Spleen (tissue), 11 donors: ENCODE data around the gene RHOXF2B. TPM values are rescaled to one million over a fixed set of nuclear protein-coding genes. Genes with fewer than 3 reads are reported as not detected.
"Not testable (repeated sequence)": the region's sequence is repeated elsewhere in the genome, so short reads cannot be mapped to it uniquely, and the experiment has no call there.

Source experiments
- DNase-seq: peaks from one replicate; pipeline ENCODE4 v3.0.0-alpha.2; 2020
- H3K27ac ChIP-seq, 8 donors: fragments of 200-600 bp; sonication (generic) in 7 of 8; 1 replicate in 4 of 8; 2 replicates in 4 of 8; pipeline versions ENCODE4 v1.5.0 to v1.8.0; 2016 to 2021; ENCODE audit warnings: inconsistent platforms in 4 of 8, mild to moderate bottlenecking in 4 of 8, moderate library complexity in 1 of 8
- H3K27me3 ChIP-seq, 7 donors: fragments of 200-600 bp; sonication (generic) in 6 of 7; replicated peaks in 1 of 7; 1 replicate in 4 of 7; 2 replicates in 3 of 7; pipeline versions ENCODE4 v1.5.0 to v1.8.0; 2016 to 2021; ENCODE audit warnings: inconsistent platforms in 3 of 7, mild to moderate bottlenecking in 1 of 7
- H3K36me3 ChIP-seq, 6 donors: fragments of 200-600 bp; sonication (generic) in 5 of 6; 1 replicate in 4 of 6; 2 replicates in 2 of 6; pipeline versions ENCODE4 v1.5.0 to v1.8.0; 2016 to 2021; ENCODE audit warnings: inconsistent platforms in 2 of 6
- H3K4me1 ChIP-seq, 6 donors: fragments of 200-600 bp; sonication (generic) in 5 of 6; 1 replicate in 3 of 6; 2 replicates in 3 of 6; pipeline versions ENCODE4 v1.5.0 to v1.8.0; 2016 to 2021; ENCODE audit warnings: inconsistent platforms in 3 of 6
- H3K4me3 ChIP-seq, 8 donors: fragments of 200-600 bp; sonication (generic) in 7 of 8; 1 replicate in 4 of 8; 2 replicates in 4 of 8; pipeline versions ENCODE4 v1.5.0 to v1.8.0; 2016 to 2021; ENCODE audit warnings: inconsistent platforms in 4 of 8, mild to moderate bottlenecking in 4 of 8, moderate library complexity in 2 of 8
- H3K9me3 ChIP-seq, 8 donors: fragments of 200-600 bp; sonication (generic) in 7 of 8; 1 replicate in 4 of 8; 2 replicates in 4 of 8; pipeline versions ENCODE4 v1.5.0 to v1.8.0; 2016 to 2021; ENCODE audit warnings: inconsistent platforms in 4 of 8
- POLR2A ChIP-seq, 3 donors: fragments of 450-650 bp; IDR thresholded peaks; one replicate each; pipeline ENCODE4 v1.5.1; 2017; ENCODE audit warnings: antibody characterized with exemption in 3 of 3, mild to moderate bottlenecking in 1 of 3
- POLR2AphosphoS5 ChIP-seq, 3 donors: sonication (generic); formaldehyde crosslinking; IDR thresholded peaks; one replicate each; pipeline ENCODE4 v1.5.1; 2017; ENCODE audit warnings: antibody characterized with exemption in 3 of 3
- WGBS, 5 donors: extraction: QIAGEN DNeasy Blood & Tissue Kit in 3 of 5; methylation state at CpG; one replicate each; pipeline versions ENCODE4 v1.1.5 to v1.1.7; 2013 to 2018; 5-methylcytosine and 5-hydroxymethylcytosine counted together
- intact Hi-C: fragments of 100-400 bp; cut with DNase I; formaldehyde crosslinking; loops from one replicate; pipeline ENCODE4 v1.15.0; 2023; ENCODE audit warnings: low total_unique reads
- polyA plus RNA-seq, 3 donors: library from polyadenylated mRNA; stranded (reverse); fragments of 200-250 nt; gene quantifications; one replicate each; pipeline ENCODE4 v1.2.1, GENCODE V29; 2013
- total RNA-seq, 7 donors: library from RNA; depleted of rRNA in 3 of 7; stranded (reverse); fragments of >200 nt in 3 of 7; fragmentation: NEBNext Ultra II Directional in 4 of 7; extraction: Animal tissue kit (Norgen Biotek cat#: 25700) in 4 of 7; gene quantifications; one replicate each; pipeline versions ENCODE4 v1.1.0 to v1.2.1, GENCODE V29; 2016 to 2021
- TF ChIP-seq, protein P1 (sequence below), 11 experiments: fragments of 200-600 bp in 7 of 11; fragments of 450-650 bp in 4 of 11; sonication (generic) in 4 of 11; IDR thresholded peaks in 8 of 11; conservative IDR thresholded peaks in 3 of 11; 1 replicate in 7 of 11; 2 replicates in 4 of 11; pipeline versions ENCODE4 v1.4.0 to v1.8.0; 2016 to 2021; ENCODE audit warnings: antibody characterized with exemption in 11 of 11, inconsistent platforms in 4 of 11, mild to moderate bottlenecking in 1 of 11
- donor health status: healthy with polysubstance abuse.
- donor health status: DM: no; HTN: no; CAD: no; lungs with moderate emphysema.
- donor health status: DM: no; HTN: no; CAD: no.
- donor health status: Bipolar disorder and iron deficiency.
- donor health status: healthy.
- donor health status: DM: no; HTN: no; CAD: no.
- donor health status: DM: yes; HTN: yes; CAD: no.

RHOXF2B gene
- total and polyA plus RNA-seq, 10 donors, result not detected

DNA sequence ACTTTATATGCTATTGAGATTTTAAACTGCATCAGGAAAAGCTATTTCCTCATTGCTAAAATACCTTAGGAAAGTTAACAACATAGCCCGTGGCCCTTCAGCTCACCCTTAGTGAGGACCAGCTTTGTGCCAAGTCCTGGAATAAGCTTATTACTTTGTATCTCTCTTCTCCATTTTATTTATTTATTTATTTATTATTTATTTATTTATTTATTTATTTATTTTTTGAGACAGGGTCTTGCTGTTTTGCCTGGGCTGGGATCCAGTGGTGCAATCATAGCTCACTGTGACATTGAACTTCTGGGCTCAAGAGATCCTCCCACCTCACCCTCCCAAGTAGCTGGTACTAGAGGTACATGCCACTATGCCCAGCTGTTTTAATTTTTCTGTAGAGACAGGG is 31.9 kb upstream of the RHOXF2B start:
- 57 to 88% (median 74%) methylated on average over 1 of the region's 1 CpG for WGBS, 5 donors
- Histone ChIP-seq H3K27me3 (no peaks in the 10 kb centered on the region), H3K27ac (no peak overlapping the region), H3K36me3 (no peaks in the 10 kb centered on the region), H3K4me1 (no peaks in the 10 kb centered on the region), H3K9me3 (peaks cover 0 to 13% (median 0%) of the 10 kb centered on the region in 8 donors), H3K4me3 (no peak overlapping the region)
- DNase-seq, result no peak
- intact Hi-C loops, result no loop called here
- TF ChIP-seq POLR2AphosphoS5 (IDR thresholded peaks at IDR 0.05) (no peak), POLR2A (IDR thresholded peaks at IDR 0.05) (no peak)
- TF ChIP-seq, protein P1, sequence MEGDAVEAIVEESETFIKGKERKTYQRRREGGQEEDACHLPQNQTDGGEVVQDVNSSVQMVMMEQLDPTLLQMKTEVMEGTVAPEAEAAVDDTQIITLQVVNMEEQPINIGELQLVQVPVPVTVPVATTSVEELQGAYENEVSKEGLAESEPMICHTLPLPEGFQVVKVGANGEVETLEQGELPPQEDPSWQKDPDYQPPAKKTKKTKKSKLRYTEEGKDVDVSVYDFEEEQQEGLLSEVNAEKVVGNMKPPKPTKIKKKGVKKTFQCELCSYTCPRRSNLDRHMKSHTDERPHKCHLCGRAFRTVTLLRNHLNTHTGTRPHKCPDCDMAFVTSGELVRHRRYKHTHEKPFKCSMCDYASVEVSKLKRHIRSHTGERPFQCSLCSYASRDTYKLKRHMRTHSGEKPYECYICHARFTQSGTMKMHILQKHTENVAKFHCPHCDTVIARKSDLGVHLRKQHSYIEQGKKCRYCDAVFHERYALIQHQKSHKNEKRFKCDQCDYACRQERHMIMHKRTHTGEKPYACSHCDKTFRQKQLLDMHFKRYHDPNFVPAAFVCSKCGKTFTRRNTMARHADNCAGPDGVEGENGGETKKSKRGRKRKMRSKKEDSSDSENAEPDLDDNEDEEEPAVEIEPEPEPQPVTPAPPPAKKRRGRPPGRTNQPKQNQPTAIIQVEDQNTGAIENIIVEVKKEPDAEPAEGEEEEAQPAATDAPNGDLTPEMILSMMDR (IDR thresholded peaks at IDR 0.05 in 8 of 11, conservative IDR thresholded peaks at IDR 0.05 in 3 of 11), result no peak

DNA sequence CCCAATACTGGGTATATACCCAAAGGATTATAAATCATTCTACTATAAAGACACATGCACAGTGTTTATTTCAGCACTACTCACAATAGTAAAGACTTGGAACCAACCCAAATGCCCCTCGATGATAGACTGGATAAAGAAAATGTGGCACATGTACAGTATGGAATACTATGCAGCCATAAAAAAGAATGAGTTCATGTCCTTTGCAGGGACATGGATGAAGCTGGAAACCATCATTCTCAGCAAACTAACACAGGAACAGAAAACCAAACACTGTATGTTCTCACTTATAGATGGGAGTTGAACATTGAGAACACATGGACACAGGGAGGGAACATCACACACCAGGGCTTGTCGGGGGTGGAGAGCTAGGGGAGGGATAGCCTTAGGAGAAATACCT is 27.2 kb upstream of the RHOXF2B start:
- WGBS, 5 donors, result 89 to 100% (median 92%) methylated on average over 2 of the region's 2 CpGs
- H3K27me3 ChIP-seq, intact Hi-C loops: not testable (repeated sequence)

DNA sequence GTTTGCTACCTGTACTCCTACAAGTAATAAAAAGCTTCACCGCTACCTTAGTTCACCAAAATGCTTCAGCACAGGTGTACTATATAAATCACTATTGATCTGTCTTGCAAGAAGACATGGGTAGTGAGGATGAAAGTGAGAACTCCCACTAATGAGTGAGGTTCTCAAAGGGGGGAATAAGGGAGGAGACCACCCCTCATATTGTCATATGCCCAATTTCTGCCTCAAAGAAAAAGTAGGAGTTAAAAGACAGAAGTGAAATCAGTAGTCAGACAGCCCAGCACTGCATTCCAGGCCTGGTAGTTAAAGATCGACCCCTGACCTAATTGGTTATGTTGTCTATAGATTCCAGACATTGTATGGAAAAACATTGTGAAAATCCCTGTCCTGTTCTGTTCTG is 23.6 kb upstream of the RHOXF2B start:
- peaks cover 13 to 54% (median 28%) of the 10 kb centered on the region in 8 donors for H3K9me3 ChIP-seq
- H3K4me3 ChIP-seq, H3K27me3 ChIP-seq, intact Hi-C loops, DNase-seq, H3K36me3 ChIP-seq, H3K4me1 ChIP-seq, H3K27ac ChIP-seq: not testable (repeated sequence)
- WGBS, 5 donors, result 74 to 97% (median 85%) methylated on average over 2 of the region's 2 CpGs

More for the DNA sequence above, 27.2 kb upstream of the RHOXF2B start:
- not testable (repeated sequence) for H3K27ac ChIP-seq, H3K36me3 ChIP-seq, H3K4me3 ChIP-seq, DNase-seq, H3K4me1 ChIP-seq
- peaks cover 13 to 48% (median 28%) of the 10 kb centered on the region in 8 donors for H3K9me3 ChIP-seq

DNA sequence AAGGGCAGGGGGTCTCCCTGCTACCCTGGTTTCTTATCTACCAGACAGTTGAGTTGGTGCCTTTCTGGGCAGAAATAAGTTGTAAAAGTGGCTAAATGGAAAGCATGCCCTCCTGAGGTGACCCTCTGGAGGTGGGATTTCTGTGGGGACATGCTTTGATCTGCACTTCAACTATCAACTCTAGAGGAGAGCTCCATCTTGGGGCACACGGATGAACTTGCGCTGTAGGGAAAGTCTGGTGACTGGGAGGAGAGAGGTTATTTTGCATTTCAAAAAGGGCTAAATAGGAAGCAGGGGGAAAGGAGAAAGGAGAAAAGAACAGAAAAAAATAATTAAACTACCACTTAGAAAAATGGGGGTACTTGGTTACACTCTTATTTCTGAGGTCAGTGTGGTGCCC is 12.7 kb upstream of the RHOXF2B start:
- 51 to 88% (median 81%) methylated on average over 2 of the region's 2 CpGs for WGBS, 5 donors
- H3K4me1 ChIP-seq, result no peaks in the 10 kb centered on the region
- no peak for DNase-seq
- no peak overlapping the region for H3K4me3 ChIP-seq
- H3K9me3 ChIP-seq, result no peaks in the 10 kb centered on the region
- no peaks in the 10 kb centered on the region for H3K36me3 ChIP-seq
- TF ChIP-seq POLR2A (IDR thresholded peaks at IDR 0.05), result no peak
- TF ChIP-seq, protein P1 (IDR thresholded peaks at IDR 0.05 in 8 of 11, conservative IDR thresholded peaks at IDR 0.05 in 3 of 11), result no peak
- no peak for TF ChIP-seq POLR2AphosphoS5 (IDR thresholded peaks at IDR 0.05)
- no peaks in the 10 kb centered on the region for H3K27me3 ChIP-seq
- H3K27ac ChIP-seq, result no peak overlapping the region
- intact Hi-C loops, result no loop called here

DNA sequence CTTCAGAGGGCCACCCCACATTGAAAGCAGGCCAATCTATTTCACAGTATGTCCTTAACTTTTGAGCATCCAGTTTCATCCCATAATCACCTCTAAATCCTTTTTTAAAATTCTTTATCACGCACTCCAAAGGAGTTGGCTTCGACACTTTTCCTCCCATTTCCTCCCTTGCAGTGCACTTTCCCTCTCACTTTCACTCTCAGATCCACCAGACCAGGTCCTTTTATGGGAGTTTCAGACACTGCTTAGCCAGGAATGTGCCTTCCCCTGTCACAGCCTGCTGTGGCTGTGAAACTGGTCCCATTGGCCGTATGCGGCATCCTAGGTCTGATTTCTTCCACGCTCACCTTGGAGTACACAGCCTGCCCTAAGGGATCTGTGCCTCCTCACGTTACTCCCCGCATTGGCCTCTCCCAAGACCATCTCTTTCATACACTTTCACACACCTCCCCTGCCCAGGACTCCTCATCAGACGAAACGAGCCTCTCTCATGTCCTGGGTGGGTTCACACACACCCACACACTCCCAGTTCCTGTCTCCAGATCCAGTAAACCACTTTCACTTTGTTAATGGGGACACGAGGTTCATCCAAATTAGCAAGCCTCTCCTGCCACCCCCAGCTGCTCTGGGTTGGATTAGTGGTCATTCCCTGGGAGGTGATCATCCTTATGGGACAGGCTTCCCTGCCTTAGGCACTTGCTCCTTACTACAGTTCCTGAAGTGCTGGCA is 10.0 kb upstream of the RHOXF2B start:
- no peaks in the 10 kb centered on the region for H3K9me3 ChIP-seq
- no peaks in the 10 kb centered on the region for H3K27me3 ChIP-seq
- DNase-seq, result no peak
- H3K27ac ChIP-seq, result peak overlapping the region in 2 of 8 donors; percentile 30 to 33
- WGBS, 5 donors, result 48 to 64% (median 61%) methylated on average over 10 of the region's 10 CpGs
- TF ChIP-seq POLR2A (IDR thresholded peaks at IDR 0.05), result no peak
- TF ChIP-seq, protein P1 (IDR thresholded peaks at IDR 0.05 in 8 of 11, conservative IDR thresholded peaks at IDR 0.05 in 3 of 11), result no peak
- no peak for TF ChIP-seq POLR2AphosphoS5 (IDR thresholded peaks at IDR 0.05)
- H3K4me3 ChIP-seq, result peak overlapping the region in 1 of 8 donors; percentile 31
- H3K4me1 ChIP-seq, result no peaks in the 10 kb centered on the region
- intact Hi-C loops, result no loop called here
- no peaks in the 10 kb centered on the region for H3K36me3 ChIP-seq

DNA sequence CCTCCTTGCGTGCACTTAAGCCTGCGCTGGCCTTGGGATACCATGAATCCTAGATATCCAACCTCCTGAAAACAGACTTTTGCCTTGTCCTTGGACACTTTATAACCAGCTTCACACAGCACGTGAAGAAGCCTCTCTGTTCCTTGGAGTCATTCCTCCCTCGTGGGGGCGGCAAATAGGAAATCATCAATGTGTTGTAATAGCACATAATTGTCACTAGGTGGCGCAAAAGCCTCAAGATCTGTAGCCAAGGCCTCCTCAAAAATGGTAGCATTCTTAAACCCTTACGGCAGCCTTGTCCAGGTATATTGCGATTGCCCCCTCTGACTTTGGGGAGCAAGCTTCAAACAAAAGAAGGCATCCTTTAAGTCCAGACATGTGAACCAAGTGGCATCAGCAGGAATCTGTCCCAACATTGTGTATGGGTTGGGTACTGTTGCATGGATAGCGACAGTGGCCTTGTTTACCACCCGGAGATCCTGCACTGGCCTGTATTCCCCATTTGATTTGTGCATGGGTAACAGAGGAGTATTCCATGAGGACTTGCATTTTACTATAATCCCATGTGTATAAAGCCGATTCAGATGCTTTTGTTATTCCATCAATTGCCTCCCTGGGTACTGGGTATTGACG is 8.2 kb upstream of the RHOXF2B start:
- WGBS, 5 donors, result no CpG with 5 or more reads among the region's 12 CpGs
- intact Hi-C loops, H3K4me1 ChIP-seq: not testable (repeated sequence)

DNA sequence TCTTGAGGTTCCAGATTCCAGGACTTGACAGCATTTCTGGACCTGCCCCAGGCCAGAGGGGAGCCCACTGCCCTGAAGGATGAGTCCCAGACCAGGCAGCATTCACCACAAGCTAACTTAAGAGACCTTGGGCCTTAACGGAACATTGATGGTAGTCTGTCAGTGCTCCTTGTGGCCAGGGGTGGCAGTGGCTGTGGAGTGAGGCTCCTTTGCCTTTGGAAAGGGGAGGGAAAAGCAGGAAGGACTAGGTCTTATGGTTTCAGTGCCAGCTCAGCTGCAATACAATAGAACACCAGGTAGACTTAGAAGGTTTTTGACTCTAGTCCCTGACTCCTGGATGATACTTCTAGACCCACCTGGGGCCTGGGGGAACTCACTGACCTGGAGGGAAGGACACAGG is 11.3 kb downstream of the RHOXF2B start:
- 50 to 92% (median 65%) methylated on average over 1 of the region's 1 CpG; no CpG with 5 or more reads in 1 of the 5 donors for WGBS, 5 donors
- H3K9me3 ChIP-seq, H3K36me3 ChIP-seq, H3K4me1 ChIP-seq, intact Hi-C loops, H3K27ac ChIP-seq, H3K4me3 ChIP-seq, H3K27me3 ChIP-seq: not testable (repeated sequence)
- DNase-seq, result peak; percentile 12

More for the DNA sequence above, 8.2 kb upstream of the RHOXF2B start:
- not testable (repeated sequence) for H3K27me3 ChIP-seq, H3K9me3 ChIP-seq, H3K27ac ChIP-seq, DNase-seq, H3K4me3 ChIP-seq, H3K36me3 ChIP-seq

DNA sequence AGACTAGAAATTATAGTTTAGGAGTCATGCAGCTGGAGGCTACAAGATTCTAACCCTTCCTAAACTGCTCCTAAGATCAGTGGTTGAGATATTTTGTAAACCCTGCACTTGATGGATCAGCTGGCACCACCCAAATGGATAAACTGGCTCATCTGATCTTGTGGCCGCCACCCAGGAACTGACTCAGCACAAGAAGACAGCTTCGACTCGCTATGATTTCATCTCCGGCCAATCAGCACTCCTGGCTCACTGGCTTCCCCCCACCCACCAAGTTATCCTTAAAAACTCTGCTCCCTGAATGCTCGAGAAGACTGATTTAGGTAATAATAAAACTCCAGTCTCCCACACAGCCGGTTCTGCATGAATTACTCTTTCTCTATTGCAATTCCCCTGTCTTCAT is 34.8 kb downstream of the RHOXF2B start:
- DNase-seq, H3K27me3 ChIP-seq, H3K4me3 ChIP-seq, H3K36me3 ChIP-seq, H3K9me3 ChIP-seq, H3K27ac ChIP-seq, H3K4me1 ChIP-seq, intact Hi-C loops: not testable (repeated sequence)
- no CpG with 5 or more reads among the region's 6 CpGs for WGBS, 5 donors
